ENCODE results near the gene SHOC2. TPM values are rescaled to one million over a fixed set of nuclear protein-coding genes. Genes with fewer than 3 reads are reported as not detected.

The SHOC2 gene
- polyA plus RNA-seq (2013) = 34.3 and 36.2 TPM in 2 replicates

DNA sequence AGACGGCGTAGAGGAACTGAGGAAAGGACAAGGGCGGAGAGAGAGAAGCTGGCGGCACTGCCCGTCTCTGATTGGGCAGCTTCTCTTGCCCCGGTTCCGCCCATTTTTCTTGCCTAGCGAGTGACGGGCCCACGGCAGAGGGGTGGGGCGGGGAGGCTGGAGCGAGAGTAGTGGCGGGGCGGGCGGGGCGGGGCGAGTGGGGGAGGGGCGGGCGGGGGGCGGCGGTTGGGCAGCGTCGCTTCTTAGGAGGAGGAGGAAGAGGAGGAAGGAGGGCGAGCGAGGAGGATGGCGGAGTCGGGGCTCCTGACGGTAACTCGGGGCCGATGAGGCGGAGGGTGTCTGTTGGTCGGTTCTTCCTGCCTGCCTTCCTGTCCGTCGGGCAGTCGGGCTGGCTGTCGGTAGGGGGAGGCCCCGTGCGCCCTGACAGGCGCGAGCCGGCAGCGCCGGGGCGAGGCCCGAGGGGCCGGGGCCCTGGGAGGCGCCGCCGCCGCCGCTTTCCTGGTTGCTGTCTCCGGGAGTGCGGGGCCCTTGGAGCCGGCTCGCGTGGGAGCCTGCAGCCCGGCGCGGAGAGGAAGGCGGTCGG, at the start of gene SHOC2:
TSS of gene SHOC2 (plus strand) at position 256 of the 583 bp plus-strand sequence. CDS start 44,755 bp downstream, outside the sequence.
- Histone ChIP-seq H3K27me3 (ENCODE audit: insufficient read depth, low read length) (no peaks in the 10 kb centered on the region), H3K4me1 (ENCODE audit: control insufficient read depth in 1 of 2, insufficient read depth in 2 of 2, low read length in 2 of 2) (no peaks in the 10 kb centered on the region), H3K27ac (ENCODE audit: low read depth, low read length) (peak within 1 kb of the TSS; percentile 98), H3K9ac (ENCODE audit: low read length) (peak within 1 kb of the TSS; percentile 95), H3K4me3 (ENCODE audit: low read depth, low read length) (peak within 1 kb of the TSS; percentile 96), H3K23ac (ENCODE audit: low read length) (no peak within 1 kb of the TSS), H4K12ac (ENCODE audit: low read depth, low read length) (peak within 1 kb of the TSS; percentile 97), H3K18ac (ENCODE audit: low read length) (peak within 1 kb of the TSS; percentile 94), H3K79me1 (ENCODE audit: low read length) (peaks cover 15% of the 10 kb centered on the region), H2BK5ac (ENCODE audit: low read depth, low read length, poor library complexity) (peak within 1 kb of the TSS; percentile 94), H3K4me2 (ENCODE audit: low read length) (peak within 1 kb of the TSS; percentile 91), H3K36me3 (ENCODE audit: control insufficient read depth in 1 of 2, insufficient read depth in 2 of 2, low read length in 2 of 2) (peaks cover 0 to 2% of the 10 kb centered on the region in 2 experiments), H4K8ac (ENCODE audit: low read depth, low read length) (peak within 1 kb of the TSS; percentile 97), H3K79me2 (ENCODE audit: control insufficient read depth, insufficient read depth, low read length, poor library complexity) (peaks cover 12% of the 10 kb centered on the region), H3K9me3 (ENCODE audit: insufficient read depth, low read depth, low read length) (no peaks in the 10 kb centered on the region), H2AFZ (ENCODE audit: insufficient read depth, low read length, poor library complexity) (peak within 1 kb of the TSS; percentile 57), H2BK120ac (ENCODE audit: insufficient read depth, low read length, poor library complexity) (peak within 1 kb of the TSS; percentile 97), H3K4ac (ENCODE audit: low read depth, low read length) (peak within 1 kb of the TSS; percentile 88), H4K91ac (ENCODE audit: low read depth, low read length) (peak within 1 kb of the TSS; percentile 98), H2AK5ac (ENCODE audit: low read length) (peak within 1 kb of the TSS; percentile 79), H2BK12ac (ENCODE audit: low read length) (no peak within 1 kb of the TSS), H3K14ac (ENCODE audit: low read length) (peak within 1 kb of the TSS; percentile 95)
- DNase-seq = peak; percentile 51 to 65
- WGBS (ENCODE audit: extremely low coverage, insufficient coverage, insufficient read length) = no CpG with 5 or more reads among the region's 61 CpGs

DNA sequence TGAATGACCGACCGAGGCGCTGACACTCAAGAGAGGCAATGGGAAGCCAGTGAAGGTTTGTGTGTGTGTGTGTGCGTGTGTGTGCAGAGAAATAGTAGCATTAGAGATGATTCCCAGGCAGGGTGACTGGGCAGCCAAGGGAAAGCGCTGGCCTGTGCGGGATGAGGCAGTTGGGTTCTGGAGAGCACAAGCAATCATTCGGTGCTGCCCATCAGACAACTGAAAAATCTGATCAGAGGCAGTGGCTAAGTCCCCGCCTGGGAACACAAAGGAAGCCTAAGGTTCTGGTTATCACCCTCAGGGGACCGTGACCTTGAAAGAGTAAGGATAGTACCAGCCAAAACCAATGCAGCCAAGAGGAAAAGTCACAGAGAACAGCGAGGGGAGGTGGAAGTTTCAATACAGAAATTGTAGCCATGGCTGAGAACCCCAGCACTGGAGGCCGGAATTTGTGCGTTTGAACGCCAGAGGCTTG, 48.5 kb upstream of the SHOC2 start:
- Histone ChIP-seq H2BK12ac (ENCODE audit: low read length) (peak overlapping the region; percentile 67), H3K4ac (ENCODE audit: low read depth, low read length) (peak overlapping the region; percentile 13), H3K4me3 (ENCODE audit: low read depth, low read length) (no peak overlapping the region), H3K14ac (ENCODE audit: low read length) (peak overlapping the region; percentile 68), H2BK120ac (ENCODE audit: insufficient read depth, low read length, poor library complexity) (peak overlapping the region; percentile 67), H4K8ac (ENCODE audit: low read depth, low read length) (peak overlapping the region; percentile 87), H3K4me2 (ENCODE audit: low read length) (peak overlapping the region; percentile 84), H3K9ac (ENCODE audit: low read length) (no peak overlapping the region), H4K91ac (ENCODE audit: low read depth, low read length) (peak overlapping the region; percentile 91), H3K36me3 (ENCODE audit: control insufficient read depth in 1 of 2, insufficient read depth in 2 of 2, low read length in 2 of 2) (no peaks in the 10 kb centered on the region), H3K79me1 (ENCODE audit: low read length) (peaks cover 13% of the 10 kb centered on the region), H4K12ac (ENCODE audit: low read depth, low read length) (peak overlapping the region; percentile 83), H3K27me3 (ENCODE audit: insufficient read depth, low read length) (no peaks in the 10 kb centered on the region), H3K4me1 (ENCODE audit: control insufficient read depth in 1 of 2, insufficient read depth in 2 of 2, low read length in 2 of 2) (peaks cover 7 to 10% of the 10 kb centered on the region in 2 experiments), H3K23ac (ENCODE audit: low read length) (no peak overlapping the region), H2BK5ac (ENCODE audit: low read depth, low read length, poor library complexity) (peak overlapping the region; percentile 66), H2AK5ac (ENCODE audit: low read length) (peak overlapping the region; percentile 48), H3K79me2 (ENCODE audit: control insufficient read depth, insufficient read depth, low read length, poor library complexity) (peaks cover 4% of the 10 kb centered on the region), H3K9me3 (ENCODE audit: insufficient read depth, low read depth, low read length) (no peaks in the 10 kb centered on the region), H2AFZ (ENCODE audit: insufficient read depth, low read length, poor library complexity) (peak overlapping the region; percentile 77), H3K18ac (ENCODE audit: low read length) (peak overlapping the region; percentile 22), H3K27ac (ENCODE audit: low read depth, low read length) (peak overlapping the region; percentile 61)
- DNase-seq = no peak
- WGBS (ENCODE audit: extremely low coverage, insufficient coverage, insufficient read length) = no CpG with 5 or more reads among the region's 13 CpGs

DNA sequence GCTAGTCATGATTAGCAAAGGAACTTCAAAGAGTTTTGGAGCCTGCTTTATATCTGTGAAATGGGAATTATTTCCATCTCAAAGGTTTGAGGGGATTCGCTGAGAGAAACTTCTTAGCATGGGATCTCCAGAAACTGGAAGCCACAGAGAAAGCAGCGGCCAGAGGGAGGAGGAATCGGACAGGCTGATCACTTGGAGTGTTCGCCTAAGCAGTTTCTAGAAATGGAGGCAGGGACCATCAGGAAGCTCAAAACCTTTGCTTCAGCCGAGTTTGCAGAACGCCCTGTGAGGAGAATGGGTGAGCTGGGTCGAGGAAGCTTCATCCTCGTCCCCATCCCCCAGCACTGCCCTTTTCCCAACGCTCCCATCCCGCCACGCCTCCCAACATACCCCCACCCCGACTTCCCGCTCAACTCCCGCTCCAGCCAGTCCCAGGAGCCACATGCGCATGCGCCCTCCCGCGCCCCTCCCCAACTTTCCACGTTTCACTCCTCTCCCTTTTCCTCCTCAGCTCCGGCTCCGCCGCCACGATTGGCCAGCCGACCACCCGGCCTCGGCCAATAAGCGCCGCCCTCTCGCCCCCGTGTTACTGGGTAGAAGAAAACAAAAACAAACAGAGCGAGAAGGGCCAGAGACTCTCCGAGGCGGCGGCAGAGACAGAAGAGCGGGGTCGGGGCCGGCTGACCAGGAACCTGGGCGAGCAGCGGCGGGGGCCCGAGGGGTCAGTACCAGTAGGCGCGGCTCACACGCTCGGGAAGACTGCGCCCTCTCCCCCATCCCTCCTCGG, 47.9 kb upstream of the SHOC2 start, which contains the start of gene PDCD4:
TSS of gene PDCD4 (plus strand) at position 631 of the 787 bp plus-strand sequence. CDS start 4,100 bp downstream, outside the sequence.
- no CpG with 5 or more reads among the region's 47 CpGs for WGBS (ENCODE audit: extremely low coverage, insufficient coverage, insufficient read length)
- Histone ChIP-seq H3K4me3 (ENCODE audit: low read depth, low read length) (peak within 1 kb of the TSS; percentile 87), H2AK5ac (ENCODE audit: low read length) (peak within 1 kb of the TSS; percentile 48), H3K4ac (ENCODE audit: low read depth, low read length) (peak within 1 kb of the TSS; percentile 65), H3K4me2 (ENCODE audit: low read length) (peak within 1 kb of the TSS; percentile 84), H2BK12ac (ENCODE audit: low read length) (peak within 1 kb of the TSS; percentile 67), H4K12ac (ENCODE audit: low read depth, low read length) (peak within 1 kb of the TSS; percentile 83), H3K36me3 (ENCODE audit: control insufficient read depth in 1 of 2, insufficient read depth in 2 of 2, low read length in 2 of 2) (no peaks in the 10 kb centered on the region), H3K14ac (ENCODE audit: low read length) (peak within 1 kb of the TSS; percentile 85), H2BK120ac (ENCODE audit: insufficient read depth, low read length, poor library complexity) (peak within 1 kb of the TSS; percentile 68), H3K27me3 (ENCODE audit: insufficient read depth, low read length) (no peaks in the 10 kb centered on the region), H2AFZ (ENCODE audit: insufficient read depth, low read length, poor library complexity) (peak within 1 kb of the TSS; percentile 78), H2BK5ac (ENCODE audit: low read depth, low read length, poor library complexity) (peak within 1 kb of the TSS; percentile 76), H4K91ac (ENCODE audit: low read depth, low read length) (peak within 1 kb of the TSS; percentile 91), H3K18ac (ENCODE audit: low read length) (peak within 1 kb of the TSS; percentile 71), H3K9me3 (ENCODE audit: insufficient read depth, low read depth, low read length) (no peaks in the 10 kb centered on the region), H3K9ac (ENCODE audit: low read length) (peak within 1 kb of the TSS; percentile 84), H4K8ac (ENCODE audit: low read depth, low read length) (peak within 1 kb of the TSS; percentile 87), H3K79me1 (ENCODE audit: low read length) (peaks cover 13% of the 10 kb centered on the region), H3K23ac (ENCODE audit: low read length) (no peak within 1 kb of the TSS), H3K27ac (ENCODE audit: low read depth, low read length) (peak within 1 kb of the TSS; percentile 94), H3K79me2 (ENCODE audit: control insufficient read depth, insufficient read depth, low read length, poor library complexity) (peaks cover 4% of the 10 kb centered on the region), H3K4me1 (ENCODE audit: control insufficient read depth in 1 of 2, insufficient read depth in 2 of 2, low read length in 2 of 2) (peaks cover 7 to 8% of the 10 kb centered on the region in 2 experiments)
- DNase-seq = peak; percentile 97 to 99
